ENCODE data around the gene PTTG1IP.
"Not testable (repeated sequence)": the region's sequence is repeated elsewhere in the genome, so short reads cannot be mapped to it uniquely, and the experiment has no call there.

PTTG1IP gene, protein sequence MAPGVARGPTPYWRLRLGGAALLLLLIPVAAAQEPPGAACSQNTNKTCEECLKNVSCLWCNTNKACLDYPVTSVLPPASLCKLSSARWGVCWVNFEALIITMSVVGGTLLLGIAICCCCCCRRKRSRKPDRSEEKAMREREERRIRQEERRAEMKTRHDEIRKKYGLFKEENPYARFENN

GRCh38 chr21:44873356-44874239 lies at the start of gene PTTG1IP:
PTTG1IP (minus strand) TSS chr21:44873690; CDS start chr21:44873616, 74 bp downstream.
- DNase-seq, result peak; percentile 99

DNA sequence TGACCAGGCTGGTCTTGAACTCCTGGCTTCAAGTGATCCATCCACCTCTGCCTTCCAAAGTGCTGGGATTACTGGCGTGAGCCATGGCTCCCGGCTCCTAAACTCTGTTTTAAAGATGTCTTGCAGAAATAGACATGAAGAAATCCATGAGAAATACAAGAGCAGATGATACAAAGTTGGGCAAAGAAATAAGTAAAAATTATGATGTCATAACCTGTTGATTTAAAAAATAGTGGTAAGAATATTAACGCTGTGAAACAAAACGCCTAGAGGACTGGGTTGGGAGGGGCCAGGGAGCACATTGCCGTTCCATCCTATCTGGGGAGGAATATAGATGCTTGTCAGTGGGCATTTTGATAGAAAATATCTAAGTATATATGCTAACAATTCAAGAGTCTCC lies 48.4 kb upstream of the PTTG1IP start:
- DNase-seq, result no peak

DNA sequence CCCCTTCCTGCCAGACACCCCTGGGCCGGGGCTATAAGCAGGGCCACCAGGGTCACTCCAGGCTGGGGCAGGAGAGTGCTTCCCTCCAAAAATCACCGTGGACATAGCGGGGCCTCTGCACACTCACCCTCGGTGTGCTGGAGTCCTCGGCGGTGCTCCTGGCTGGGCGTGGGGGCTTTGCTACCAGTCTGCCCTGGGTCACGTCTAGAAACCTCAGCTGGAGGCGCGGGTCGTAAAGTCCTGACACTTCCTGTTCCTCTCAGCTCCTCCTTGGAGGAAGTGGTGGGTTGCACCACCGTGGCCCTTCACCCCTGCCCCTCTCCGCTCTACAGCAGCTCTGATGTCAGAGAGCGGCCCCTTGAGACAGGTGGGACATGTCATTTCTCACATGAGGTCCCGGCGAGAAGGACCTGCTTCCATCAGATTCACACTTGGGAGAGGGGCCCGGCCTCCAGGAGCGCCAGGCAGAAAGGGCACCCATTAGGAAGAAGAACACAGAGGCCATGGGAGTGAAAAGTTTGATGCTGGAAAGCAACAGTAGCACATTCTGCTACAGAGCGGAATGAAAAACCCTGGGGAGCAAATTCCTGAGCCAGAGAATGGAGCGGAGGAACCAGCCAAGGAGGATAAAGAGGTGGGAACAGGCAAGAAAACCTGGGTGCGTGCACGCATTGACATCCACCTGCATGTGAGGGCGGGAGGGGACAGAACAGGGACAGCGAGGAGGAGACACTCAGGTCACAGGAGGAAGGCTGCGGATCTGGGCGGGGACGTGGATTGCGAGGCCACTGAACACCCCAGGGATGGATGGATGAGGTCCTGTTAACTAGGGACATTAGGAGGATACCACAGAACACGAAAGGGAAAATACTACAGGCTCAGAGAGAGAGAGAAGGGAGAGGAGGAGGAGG lies 47.5 kb upstream of the PTTG1IP start, which contains the start of gene ITGB2:
Gene ITGB2 (minus strand): TSS at position 206 of the 911 bp plus-strand sequence. CDS start 10,117 bp downstream, outside the sequence.
- no peak for DNase-seq

- no peak for DNase-seq
Observed at GRCh38 chr21:44919913-44920693, 46.6 kb upstream of the PTTG1IP start.

DNA sequence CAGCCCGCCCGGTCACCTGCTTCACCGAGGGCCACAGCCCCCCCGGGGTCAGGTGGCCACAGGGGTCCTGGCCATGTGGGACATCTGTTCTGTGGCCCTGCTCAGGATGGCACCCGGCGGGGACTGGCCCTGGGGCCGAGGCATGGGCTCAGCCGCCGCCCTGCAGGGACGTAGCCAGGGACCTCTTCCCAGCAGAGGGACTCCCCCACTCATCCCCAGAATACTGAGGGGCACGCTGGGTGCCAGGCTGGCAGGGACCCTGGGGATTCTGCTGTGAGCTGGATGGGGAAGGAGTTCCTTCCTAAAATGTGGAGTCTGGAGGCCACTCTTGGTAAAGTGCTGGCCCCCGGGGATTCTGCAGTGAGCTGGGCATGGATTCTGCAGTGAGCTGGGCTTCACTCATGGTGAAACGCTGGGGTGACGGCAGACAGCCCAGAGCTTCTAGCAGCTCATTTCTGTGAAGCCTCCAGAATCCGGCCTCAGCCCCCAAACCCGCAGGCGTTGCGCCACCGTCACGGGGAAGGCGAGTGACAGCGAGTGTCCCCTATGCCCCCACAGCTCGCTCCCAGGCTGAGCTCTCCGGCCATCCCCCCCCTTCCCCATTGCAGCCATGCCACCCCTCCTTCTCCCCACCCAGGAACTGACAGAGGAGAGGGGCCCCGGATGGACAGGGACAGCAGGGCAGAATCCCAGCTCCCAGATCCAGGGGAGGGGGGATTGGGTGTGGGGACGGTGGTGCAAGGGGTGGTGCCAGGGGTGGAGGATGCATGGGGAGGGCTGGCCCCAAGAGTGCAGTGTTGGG lies 45.8 kb upstream of the PTTG1IP start:
- no peak for DNase-seq

DNA sequence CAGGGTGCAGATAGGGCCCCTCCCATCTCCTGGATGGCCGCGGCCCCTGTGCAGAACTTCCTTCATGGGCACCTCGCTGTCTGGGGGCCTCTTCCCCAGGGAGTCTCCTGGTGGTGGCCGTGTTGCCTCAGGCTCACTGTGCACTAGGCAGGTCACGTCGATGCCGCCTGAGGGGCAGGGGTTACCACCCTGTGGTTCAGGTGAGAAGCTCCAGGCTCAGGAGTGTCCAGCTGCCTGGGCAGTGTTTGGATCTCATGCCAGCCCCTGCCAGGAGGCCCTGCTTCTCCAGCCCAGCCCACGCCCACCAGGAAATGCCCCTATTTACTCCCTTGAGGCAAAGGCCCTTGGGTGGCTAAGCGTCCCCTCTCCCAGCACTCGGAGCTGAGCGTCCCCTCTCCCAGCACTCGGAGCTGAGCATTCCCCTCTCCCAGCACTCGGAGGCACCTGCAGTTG lies 45.1 kb upstream of the PTTG1IP start:
- DNase-seq, result no peak

DNA sequence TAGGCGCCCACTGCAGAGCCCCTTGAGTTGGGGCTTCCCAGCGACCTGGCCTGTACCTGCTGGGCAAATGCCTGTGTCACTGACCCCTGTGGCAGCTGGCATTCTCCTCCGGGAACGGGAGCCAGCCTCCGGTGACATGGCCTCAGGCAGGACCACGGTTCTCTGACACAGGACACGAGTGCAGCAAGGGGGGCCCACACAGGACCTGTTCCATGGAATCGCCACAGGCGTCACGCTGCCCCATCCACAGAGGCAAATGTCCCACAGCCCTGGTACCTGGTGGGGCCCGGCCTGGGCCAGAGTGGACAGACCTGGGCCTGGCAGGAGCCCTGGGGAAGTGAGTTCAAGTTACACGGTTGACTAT lies 44.6 kb upstream of the PTTG1IP start:
- DNase-seq, result no peak

DNA sequence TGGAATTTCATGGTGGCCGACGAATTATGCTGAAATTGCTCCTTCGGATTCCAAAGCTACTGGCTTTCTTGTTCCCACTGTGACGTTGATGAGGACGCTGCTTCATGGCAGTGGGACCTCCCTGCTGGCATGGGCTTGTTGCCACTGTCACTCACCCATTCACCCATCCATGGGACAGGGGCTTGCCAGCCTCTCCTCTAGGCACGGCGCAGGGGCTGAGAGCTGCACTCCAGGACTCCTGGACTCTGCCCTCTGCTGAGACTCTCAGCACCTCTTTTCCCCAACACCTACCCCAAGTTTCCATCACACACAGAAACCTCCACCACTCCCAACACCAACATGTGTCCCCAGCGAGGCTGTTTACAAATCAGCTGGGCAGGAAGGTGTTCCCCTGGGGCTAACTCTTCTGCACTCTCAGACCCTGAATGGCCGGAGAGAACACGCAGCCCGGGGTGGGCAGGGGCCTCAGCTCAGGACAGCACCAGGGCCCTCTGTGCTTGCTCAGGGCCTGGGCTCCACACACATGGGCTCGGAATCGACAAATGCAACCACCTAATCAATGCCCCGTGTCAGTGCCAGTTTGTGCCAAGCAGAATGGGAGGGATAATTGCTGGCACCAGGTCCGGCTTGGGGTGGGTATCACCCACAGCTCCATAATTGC lies 44.1 kb upstream of the PTTG1IP start:
- DNase-seq, result no peak

- DNase-seq, result no peak
Observed at GRCh38 chr21:44916965-44917364, 43.5 kb upstream of the PTTG1IP start.

DNA sequence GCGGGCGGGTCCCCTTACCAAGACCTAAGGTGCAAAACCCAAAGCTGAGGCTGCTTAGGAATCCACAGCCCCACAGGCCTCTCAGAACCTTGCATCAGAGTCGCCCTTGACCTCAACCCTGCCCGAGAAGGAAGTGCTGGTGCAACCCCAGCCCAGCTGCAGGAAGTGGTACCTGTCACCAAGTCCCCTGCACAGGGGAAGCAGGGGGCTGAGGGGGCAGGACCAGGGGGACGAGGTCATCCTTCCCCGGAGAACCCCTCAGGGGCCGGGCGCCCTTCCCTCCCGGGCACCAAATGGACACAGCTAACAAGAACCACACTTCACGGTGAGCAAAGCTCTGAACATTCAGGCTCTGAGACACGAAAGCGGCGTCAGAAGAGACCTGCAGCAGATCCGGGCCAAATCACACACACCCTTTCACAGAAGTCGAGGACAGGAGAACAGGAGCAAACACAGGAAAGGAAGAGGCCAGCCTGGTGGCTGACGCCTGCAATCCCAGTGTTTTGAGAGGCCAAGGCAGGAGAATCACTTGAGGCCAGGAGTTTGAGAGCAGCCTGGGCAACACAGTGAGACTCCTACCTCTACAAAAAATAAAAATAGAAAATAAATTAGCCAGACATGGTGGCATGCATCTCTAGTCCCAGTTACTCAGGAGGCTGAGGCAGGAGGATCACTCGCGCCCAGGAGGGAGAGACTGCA lies 40.8 kb upstream of the PTTG1IP start:
- no peak for DNase-seq

GRCh38 chr21:44913425-44914175 lies 40.1 kb upstream of the PTTG1IP start:
- no peak for DNase-seq

DNA sequence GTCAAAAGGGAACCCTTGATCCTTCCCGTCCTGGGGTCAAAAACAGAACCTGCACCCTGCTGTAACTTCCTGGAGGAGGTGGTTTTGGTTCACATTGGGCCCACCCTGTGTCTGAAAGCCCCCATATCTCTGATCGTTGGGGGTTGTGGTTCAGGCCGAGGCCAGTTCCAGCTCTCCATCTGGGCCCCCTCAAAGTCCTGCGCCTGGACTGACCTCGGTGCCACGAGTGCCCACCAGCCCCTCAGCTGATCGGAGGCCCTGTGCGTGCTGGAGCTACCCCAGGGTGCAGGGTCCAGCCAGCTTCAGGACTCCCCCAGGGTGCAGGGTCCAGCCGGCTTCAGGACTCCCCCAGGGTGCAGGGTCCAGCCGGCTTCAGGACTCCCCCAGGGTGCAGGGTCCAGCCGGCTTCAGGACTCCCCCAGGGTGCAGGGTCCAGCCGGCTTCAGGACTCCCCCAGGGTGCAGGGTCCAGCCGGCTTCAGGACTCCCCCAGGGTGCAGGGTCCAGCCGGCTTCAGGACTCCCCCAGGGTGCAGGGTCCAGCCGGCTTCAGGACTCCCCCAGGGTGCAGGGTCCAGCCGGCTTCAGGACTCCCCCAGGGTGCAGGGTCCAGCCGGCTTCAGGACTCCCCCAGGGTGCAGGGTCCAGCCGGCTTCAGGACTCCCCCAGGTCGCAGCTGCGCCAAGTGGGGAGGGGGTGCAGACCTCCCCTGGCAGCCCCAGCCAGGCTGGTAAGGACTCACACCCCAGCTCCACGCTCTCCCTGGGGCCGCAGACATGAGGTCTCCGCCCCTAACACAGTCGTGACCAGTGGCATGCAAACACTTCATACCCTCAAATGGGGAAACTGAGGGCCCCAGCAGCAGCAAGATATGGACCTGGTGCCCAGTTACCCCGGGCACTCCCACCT lies 39.3 kb upstream of the PTTG1IP start:
- not testable (repeated sequence) for DNase-seq

DNA sequence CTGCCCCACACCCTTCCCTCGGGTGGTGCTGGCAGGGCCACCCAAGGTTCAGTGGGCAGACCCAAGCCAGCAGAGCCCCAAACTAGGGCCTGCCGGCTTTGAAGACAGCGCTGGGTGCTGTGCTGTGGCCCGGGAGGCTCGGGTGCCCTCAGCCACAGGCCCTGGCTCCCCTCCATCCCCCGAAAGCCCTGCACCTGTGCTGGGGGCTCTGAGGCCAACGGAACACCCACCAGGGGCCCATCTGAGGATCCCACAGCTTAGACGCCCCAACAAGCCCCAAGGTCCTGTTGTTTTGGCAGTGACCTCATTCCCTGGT lies 38.6 kb upstream of the PTTG1IP start:
- no peak for DNase-seq

DNA sequence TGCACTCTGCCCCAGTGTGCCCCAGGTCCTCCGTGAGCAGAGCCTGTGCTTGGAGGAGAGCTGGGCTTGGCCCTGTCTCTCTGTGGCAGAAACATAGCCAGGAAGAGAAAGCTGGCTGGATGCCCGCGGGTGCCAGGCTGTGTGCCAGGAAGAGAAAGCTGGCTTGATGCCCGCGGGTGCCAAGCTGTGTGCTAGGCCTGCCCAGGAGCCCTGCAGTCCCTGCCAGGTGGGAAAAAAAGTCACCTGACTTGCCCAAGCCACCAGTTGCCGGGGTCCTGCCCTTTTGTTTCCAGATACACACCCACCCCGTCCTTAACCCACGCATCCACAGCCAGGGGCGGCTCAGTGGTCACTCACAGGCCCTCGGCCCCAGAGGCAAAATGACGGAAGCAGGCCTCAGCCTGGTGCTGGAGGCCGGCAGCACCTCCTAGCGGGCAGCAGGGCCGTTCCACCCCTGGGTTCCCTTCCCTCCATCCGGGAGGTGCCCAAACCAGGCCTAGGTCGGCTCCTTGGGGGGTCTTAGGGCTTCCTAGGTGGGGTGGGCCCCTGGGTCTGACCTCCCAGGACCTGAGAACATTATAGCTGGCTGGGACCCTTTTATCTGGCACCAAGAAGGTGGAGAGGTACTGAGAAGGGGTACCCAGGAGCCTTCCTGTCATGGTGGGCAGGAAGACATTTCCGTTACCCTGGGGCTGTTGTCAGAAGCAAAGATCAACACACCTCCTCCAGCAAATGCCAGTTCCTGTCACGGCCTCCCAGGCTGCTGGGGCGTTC lies 38.1 kb upstream of the PTTG1IP start:
- DNase-seq, result peak; percentile 72

- no peak for DNase-seq
Observed at GRCh38 chr21:44911068-44911383, 37.5 kb upstream of the PTTG1IP start.

DNA sequence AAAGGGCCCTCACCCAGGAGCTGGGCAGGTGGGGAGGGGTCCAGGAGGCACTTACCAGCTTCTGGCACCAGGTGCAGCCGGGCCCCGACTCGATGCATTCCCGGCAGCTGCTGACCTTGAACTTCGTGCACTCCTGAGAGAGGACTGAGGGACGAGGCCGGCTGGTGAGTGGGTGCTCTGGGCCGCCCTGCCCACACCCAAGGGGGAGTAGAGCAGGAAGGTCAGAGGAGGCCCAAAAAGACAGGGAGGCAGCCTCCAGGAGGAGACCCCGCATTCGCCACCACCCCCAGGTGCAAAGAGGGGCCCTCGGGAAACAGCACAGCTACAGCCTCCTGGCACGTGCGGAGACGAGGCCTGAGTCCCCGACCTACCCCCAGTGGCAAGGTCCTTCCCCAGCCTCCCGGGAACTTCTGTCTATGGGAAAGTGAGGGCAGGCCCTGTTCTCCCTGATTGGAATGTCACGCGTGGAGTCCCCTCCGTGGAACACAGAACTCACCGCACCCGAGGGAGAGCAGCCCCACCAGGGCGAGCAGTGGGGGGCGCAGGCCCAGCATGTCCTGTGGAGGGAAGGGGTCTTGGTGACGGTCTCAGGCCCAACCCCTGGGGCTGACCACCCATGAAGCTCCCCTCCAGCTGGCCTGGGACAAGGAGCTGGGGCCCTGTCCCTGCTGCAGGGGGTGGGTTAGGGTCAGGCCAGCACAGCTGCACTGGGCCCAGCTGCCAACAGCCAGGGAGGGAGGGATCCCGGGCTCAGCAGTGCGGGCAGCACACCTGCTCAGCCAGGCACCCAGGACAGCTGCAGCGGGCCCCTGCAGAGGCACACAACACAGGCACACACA lies 37.0 kb upstream of the PTTG1IP start:
- peak; percentile 68 for DNase-seq

GRCh38 chr21:44909719-44910118 lies 36.2 kb upstream of the PTTG1IP start:
- DNase-seq, result no peak
